ENCODE data around the gene CDC42BPB. TPM values are rescaled to one million over a fixed set of nuclear protein-coding genes. Genes with fewer than 3 reads are reported as not detected.

CDC42BPB gene
- total RNA-seq, 1 experiment from 2014 or later: 84.4 TPM

DNA sequence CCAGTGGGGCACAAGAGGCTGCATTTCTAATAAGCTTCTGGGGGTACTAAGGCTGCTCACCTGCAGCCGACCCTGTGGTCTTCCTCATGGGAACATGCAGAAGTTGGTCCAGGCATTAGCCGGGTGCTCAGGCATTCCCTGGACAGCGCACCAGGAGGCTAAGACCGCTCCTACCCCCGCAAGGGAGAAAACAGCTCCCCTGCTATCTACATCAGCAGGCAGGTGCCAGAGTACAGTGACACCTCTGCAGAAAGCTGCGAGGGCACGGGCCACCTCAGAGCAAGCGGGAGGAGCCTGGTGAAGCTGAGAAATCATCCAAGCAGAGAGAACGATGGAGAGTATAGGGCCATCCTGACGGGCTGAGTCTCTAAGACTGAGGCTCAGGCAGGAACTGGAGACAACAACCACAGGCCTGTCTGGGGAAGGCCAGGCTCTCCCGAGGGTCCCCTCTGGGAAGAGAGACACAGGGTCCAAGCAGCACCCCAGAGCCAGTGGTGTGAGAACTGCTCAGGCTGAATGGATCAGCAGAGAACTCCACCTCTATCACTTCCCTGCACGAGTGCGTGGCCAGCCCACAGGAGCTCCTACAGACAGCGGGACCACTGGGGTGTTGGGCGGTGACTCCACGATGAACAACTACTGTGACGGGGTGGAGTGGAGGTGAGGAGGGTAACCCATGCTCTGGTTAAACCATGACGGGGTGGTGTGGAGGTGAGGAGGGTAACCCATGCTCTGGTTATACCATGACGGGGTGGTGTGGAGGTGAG is 72.8 kb downstream of the CDC42BPB start:
- peaks cover 3% of the 10 kb centered on the region; the same call in 1 of the 2 replicates for H3K36me3 ChIP-seq (ENCODE audit: control insufficient read depth, insufficient read depth, low read length)
- ChIA-PET POLR2A (no interaction called here), CTCF (no interaction called here)
- no TSS peak for BruUV-seq (replicated peaks)
- H3K27ac ChIP-seq (ENCODE audit: low read length): no peak overlapping the region
- H3K9me3 ChIP-seq (ENCODE audit: control insufficient read depth, insufficient read depth, low read depth, low read length): peaks cover 9% of the 10 kb centered on the region; the same call in 1 of the 2 replicates
- H3K4me1 ChIP-seq (ENCODE audit: control insufficient read depth, insufficient read depth, low read length): no peaks in the 10 kb centered on the region
- no peaks in the 10 kb centered on the region for H3K27me3 ChIP-seq (ENCODE audit: control insufficient read depth, insufficient read depth, low read length)
- in situ Hi-C loops (cut with HindIII; ENCODE audit: low pct_unique_long_range_greater_than_20kb, low sequenced_read_pairs): no loop called here
- ATAC-seq (no peak), DNase-seq (ENCODE audit: low read depth, low spot score) (no peak)
- intact Hi-C loops (cut with micrococcal nuclease; ENCODE audit: unreplicated experiment): no loop called here
- H3K4me3 ChIP-seq (ENCODE audit: low read depth in 2 of 2, low read length in 2 of 2): no peak overlapping the region
- TF ChIP-seq, protein P1, sequence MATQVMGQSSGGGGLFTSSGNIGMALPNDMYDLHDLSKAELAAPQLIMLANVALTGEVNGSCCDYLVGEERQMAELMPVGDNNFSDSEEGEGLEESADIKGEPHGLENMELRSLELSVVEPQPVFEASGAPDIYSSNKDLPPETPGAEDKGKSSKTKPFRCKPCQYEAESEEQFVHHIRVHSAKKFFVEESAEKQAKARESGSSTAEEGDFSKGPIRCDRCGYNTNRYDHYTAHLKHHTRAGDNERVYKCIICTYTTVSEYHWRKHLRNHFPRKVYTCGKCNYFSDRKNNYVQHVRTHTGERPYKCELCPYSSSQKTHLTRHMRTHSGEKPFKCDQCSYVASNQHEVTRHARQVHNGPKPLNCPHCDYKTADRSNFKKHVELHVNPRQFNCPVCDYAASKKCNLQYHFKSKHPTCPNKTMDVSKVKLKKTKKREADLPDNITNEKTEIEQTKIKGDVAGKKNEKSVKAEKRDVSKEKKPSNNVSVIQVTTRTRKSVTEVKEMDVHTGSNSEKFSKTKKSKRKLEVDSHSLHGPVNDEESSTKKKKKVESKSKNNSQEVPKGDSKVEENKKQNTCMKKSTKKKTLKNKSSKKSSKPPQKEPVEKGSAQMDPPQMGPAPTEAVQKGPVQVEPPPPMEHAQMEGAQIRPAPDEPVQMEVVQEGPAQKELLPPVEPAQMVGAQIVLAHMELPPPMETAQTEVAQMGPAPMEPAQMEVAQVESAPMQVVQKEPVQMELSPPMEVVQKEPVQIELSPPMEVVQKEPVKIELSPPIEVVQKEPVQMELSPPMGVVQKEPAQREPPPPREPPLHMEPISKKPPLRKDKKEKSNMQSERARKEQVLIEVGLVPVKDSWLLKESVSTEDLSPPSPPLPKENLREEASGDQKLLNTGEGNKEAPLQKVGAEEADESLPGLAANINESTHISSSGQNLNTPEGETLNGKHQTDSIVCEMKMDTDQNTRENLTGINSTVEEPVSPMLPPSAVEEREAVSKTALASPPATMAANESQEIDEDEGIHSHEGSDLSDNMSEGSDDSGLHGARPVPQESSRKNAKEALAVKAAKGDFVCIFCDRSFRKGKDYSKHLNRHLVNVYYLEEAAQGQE (IDR thresholded peaks at IDR 0.05; ENCODE audit: insufficient read depth in 1 of 2, low read depth in 2 of 2, low read length in 1 of 2): no peak
- TF ChIP-seq TCF7L2 (IDR thresholded peaks at IDR 0.05; ENCODE audit: low read depth, low read length): no peak
- TF ChIP-seq, protein P2, sequence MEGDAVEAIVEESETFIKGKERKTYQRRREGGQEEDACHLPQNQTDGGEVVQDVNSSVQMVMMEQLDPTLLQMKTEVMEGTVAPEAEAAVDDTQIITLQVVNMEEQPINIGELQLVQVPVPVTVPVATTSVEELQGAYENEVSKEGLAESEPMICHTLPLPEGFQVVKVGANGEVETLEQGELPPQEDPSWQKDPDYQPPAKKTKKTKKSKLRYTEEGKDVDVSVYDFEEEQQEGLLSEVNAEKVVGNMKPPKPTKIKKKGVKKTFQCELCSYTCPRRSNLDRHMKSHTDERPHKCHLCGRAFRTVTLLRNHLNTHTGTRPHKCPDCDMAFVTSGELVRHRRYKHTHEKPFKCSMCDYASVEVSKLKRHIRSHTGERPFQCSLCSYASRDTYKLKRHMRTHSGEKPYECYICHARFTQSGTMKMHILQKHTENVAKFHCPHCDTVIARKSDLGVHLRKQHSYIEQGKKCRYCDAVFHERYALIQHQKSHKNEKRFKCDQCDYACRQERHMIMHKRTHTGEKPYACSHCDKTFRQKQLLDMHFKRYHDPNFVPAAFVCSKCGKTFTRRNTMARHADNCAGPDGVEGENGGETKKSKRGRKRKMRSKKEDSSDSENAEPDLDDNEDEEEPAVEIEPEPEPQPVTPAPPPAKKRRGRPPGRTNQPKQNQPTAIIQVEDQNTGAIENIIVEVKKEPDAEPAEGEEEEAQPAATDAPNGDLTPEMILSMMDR (IDR thresholded peaks at IDR 0.05): no peak
- no peak for TF ChIP-seq POLR2AphosphoS5 (IDR thresholded peaks at IDR 0.05; ENCODE audit: low read depth, low read length)
- no peak for TF ChIP-seq SIN3A (IDR thresholded peaks at IDR 0.05; ENCODE audit: borderline replicate concordance, insufficient read depth, low read depth, low read length)

DNA sequence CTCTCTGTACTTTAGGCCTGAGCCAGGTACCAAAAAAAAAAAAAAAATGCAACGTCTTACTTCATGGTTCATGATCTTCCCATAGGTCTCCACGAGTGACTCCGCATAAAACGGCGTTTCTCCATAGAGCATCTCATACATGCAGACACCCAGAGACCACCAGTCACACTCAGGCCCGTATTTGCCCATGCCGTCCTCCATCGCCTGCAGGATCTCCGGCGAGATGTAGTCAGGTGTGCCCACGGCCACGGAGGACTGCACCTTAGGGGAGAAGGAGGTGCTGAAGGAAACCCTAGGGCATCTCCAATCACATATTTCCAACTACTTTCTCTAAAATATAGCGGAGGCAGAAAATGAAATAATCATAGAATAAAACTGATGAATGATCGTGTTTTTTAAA is 73.9 kb downstream of the CDC42BPB start:
- Histone ChIP-seq H3K9me3 (ENCODE audit: control insufficient read depth, insufficient read depth, low read depth, low read length) (peaks cover 4% of the 10 kb centered on the region; the same call in 1 of the 2 replicates), H3K27me3 (ENCODE audit: control insufficient read depth, insufficient read depth, low read length) (no peaks in the 10 kb centered on the region), H3K27ac (ENCODE audit: low read length) (no peak overlapping the region), H3K36me3 (ENCODE audit: control insufficient read depth, insufficient read depth, low read length) (0 out of 2 replicates have a peak, but pooled peaks cover 2% of the 10 kb centered on the region), H3K4me3 (ENCODE audit: low read depth in 2 of 2, low read length in 2 of 2) (no peak overlapping the region), H3K4me1 (ENCODE audit: control insufficient read depth, insufficient read depth, low read length) (no peaks in the 10 kb centered on the region)
- ATAC-seq (no peak), DNase-seq (ENCODE audit: low read depth, low spot score) (no peak)
- no TSS peak for BruUV-seq (replicated peaks)
- ChIA-PET POLR2A (no interaction called here), CTCF (no interaction called here)
- TF ChIP-seq, protein P2 (IDR thresholded peaks at IDR 0.05): no peak
- no peak for TF ChIP-seq SIN3A (IDR thresholded peaks at IDR 0.05; ENCODE audit: borderline replicate concordance, insufficient read depth, low read depth, low read length)
- TF ChIP-seq POLR2AphosphoS5 (IDR thresholded peaks at IDR 0.05; ENCODE audit: low read depth, low read length): no peak
- intact Hi-C loops (cut with micrococcal nuclease; ENCODE audit: unreplicated experiment): no loop called here
- in situ Hi-C loops (cut with HindIII; ENCODE audit: low pct_unique_long_range_greater_than_20kb, low sequenced_read_pairs): no loop called here

Measured in Panc1 (cell line).